OCI-LY7 (cell line): ENCODE results near the gene TMEM239. TPM values are rescaled to one million over a fixed set of nuclear protein-coding genes. Genes with fewer than 3 reads are reported as not detected.

Source experiments
- BruUV-seq: library from RNA; stranded (reverse); fragments of 400-500 nt; replicated peaks from 2 replicates; lab custom pipeline; 2021; lab: Mats Ljungman, UMichigan
- CTCF ChIA-PET: fragments of 300-600 bp; sonication (Branson Sonifier 250); formaldehyde crosslinking; loops from one replicate; lab custom pipeline; 2022; ENCODE audit warnings: antibody characterized with exemption; ENCODE audit not compliant: unreplicated experiment; lab: Charles Lee
- POLR2A ChIA-PET: fragments of 300-600 bp; sonication (Branson Sonifier 250); formaldehyde crosslinking; loops from one replicate; lab custom pipeline; 2022; ENCODE audit warnings: antibody characterized with exemption; lab: Charles Lee
- DNase-seq: peaks from one replicate; pipeline ENCODE4 v3.0.0-alpha.2; 2015; ENCODE audit warnings: low spot score
- H2AFZ ChIP-seq: fragments of 200-600 bp; sonication (generic), shearing (Covaris generic); 2 replicates; pipeline ENCODE4 v1.6.1; 2014; ENCODE audit warnings: mild to moderate bottlenecking, antibody characterized with exemption, low read length, moderate library complexity
- H3K27ac ChIP-seq: fragments of 200-600 bp; sonication (generic); 2 replicates; pipeline ENCODE4 v1.5.1; 2014; ENCODE audit warnings: mixed run types, low read depth, mild to moderate bottlenecking, moderate library complexity, low read length, inconsistent platforms; ENCODE audit not compliant: poor library complexity, severe bottlenecking
- H3K36me3 ChIP-seq: fragments of 200-600 bp; sonication (generic); 2 replicates; pipeline ENCODE4 v1.6.1; 2014; ENCODE audit warnings: mild to moderate bottlenecking, antibody characterized with exemption, low read length, moderate library complexity, mixed read lengths; ENCODE audit not compliant: insufficient read depth
- H3K4me1 ChIP-seq: fragments of 200-600 bp; sonication (generic); 2 replicates; pipeline ENCODE4 v1.5.1; 2014; ENCODE audit warnings: mild to moderate bottlenecking, low read length; ENCODE audit not compliant: insufficient read depth, poor library complexity, severe bottlenecking
- H3K4me2 ChIP-seq: fragments of 200-600 bp; sonication (generic); 2 replicates; pipeline ENCODE4 v1.6.1; 2014; ENCODE audit warnings: mild to moderate bottlenecking, low read length
- H3K4me3 ChIP-seq: fragments of 200-600 bp; sonication (generic); 2 replicates; pipeline ENCODE4 v1.5.1; 2014; ENCODE audit warnings: mild to moderate bottlenecking, low read depth, low read length; ENCODE audit not compliant: poor library complexity, severe bottlenecking
- H3K79me2 ChIP-seq: fragments of 200-600 bp; sonication (generic); 2 replicates; pipeline ENCODE4 v1.6.1; 2016; ENCODE audit warnings: low read depth, mild to moderate bottlenecking, low read length, moderate library complexity, mixed read lengths; ENCODE audit not compliant: insufficient read depth
- H3K9me2 ChIP-seq: fragments of 200-600 bp; sonication (generic); 2 replicates; pipeline ENCODE4 v1.6.1; 2016; ENCODE audit warnings: mild to moderate bottlenecking, low read length, mixed read lengths; ENCODE audit not compliant: insufficient read depth
- H3K9me3 ChIP-seq: fragments of 200-600 bp; sonication (generic); 2 replicates; pipeline ENCODE4 v1.6.1; 2014; ENCODE audit warnings: mild to moderate bottlenecking, mixed run types, low read length, mixed read lengths
- H4K20me1 ChIP-seq: fragments of 200-600 bp; sonication (generic); 2 replicates; pipeline ENCODE4 v1.6.1; 2014; ENCODE audit warnings: mild to moderate bottlenecking, antibody characterized with exemption, low read length, moderate library complexity, mixed read lengths; ENCODE audit not compliant: insufficient read depth
- EZH2phosphoT487 ChIP-seq: fragments of 200-600 bp; sonication (generic); IDR thresholded peaks from 2 replicates; pipeline ENCODE4 v1.6.1; 2018; ENCODE audit warnings: low read depth, borderline replicate concordance, mild to moderate bottlenecking, mixed run types, antibody characterized with exemption, low read length, moderate library complexity, mixed read lengths
- intact Hi-C: fragments of 100-400 bp; cut with micrococcal nuclease; formaldehyde crosslinking; loops from one replicate; pipeline ENCODE4 v1.10.0; 2022; ENCODE audit not compliant: unreplicated experiment
- total RNA-seq, 2 experiments: library from RNA; depleted of rRNA in 1 of 2; stranded (reverse); fragments of >200 nt in 1 of 2; shearing (Covaris generic) in 1 of 2; gene quantifications; 2 replicates each; pipeline ENCODE4 v1.2.3, GENCODE V29; 2014 to 2022
- TF ChIP-seq, protein P1 (sequence below): fragments of 200-600 bp; sonication (generic); conservative IDR thresholded peaks from 2 replicates; pipeline ENCODE4 v1.5.1; 2014; ENCODE audit warnings: mild to moderate bottlenecking, antibody characterized with exemption, low read length, moderate library complexity, mixed read lengths

The TMEM239 gene
- total RNA-seq, 2 experiments from 2014 or later: not detected

DNA sequence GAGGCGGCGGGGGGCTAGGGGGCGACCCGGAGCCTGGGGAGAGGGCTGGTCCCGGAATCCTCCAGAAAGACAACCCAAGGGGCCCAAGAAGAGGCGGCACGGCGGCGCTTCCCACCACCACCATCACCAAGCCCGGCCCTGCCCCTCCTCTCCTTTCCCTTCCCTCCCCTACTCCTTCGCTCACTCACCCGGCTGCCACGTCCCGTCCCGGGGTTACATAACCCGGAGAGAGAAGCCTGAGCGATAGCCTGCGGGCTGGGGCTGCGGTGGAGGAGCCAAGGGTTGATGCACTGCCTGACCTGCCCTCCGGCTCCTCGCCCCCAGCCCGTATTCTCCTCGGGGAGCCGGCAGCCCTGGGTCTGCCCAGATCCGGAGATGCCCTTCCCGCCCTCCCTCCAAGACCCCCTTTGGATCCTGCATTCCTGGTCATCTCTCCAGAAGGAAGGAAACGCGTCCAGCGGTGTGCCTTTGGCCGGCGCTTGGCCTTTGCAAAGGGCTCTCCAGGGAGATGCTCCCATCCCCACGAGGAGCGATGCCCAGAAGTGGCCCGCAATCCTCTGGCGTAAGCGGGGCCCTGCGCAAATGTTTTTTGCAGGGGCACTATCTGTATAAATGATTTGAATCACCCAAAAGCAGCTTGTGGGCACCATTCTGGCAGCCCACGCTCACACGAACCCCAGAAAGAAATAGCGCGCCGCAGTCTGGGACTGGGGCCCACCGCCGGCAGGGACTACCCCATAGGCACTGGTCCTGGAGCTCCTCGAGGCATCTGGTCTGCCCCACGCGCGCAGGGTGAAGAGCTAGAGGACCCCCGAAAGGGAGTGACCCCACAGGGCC lies 11.1 kb upstream of the TMEM239 start:
- Histone ChIP-seq H3K4me3 (no peak overlapping the region), H3K9me2 (no peaks in the 10 kb centered on the region), H3K79me2 (no peaks in the 10 kb centered on the region), H2AFZ (no peak overlapping the region), H3K4me1 (no peaks in the 10 kb centered on the region), H3K27ac (no peak overlapping the region), H4K20me1 (no peaks in the 10 kb centered on the region), H3K9me3 (no peaks in the 10 kb centered on the region), H3K36me3 (no peaks in the 10 kb centered on the region), H3K4me2 (no peak overlapping the region)
- POLR2A ChIA-PET: no interaction called here
- CTCF ChIA-PET: no interaction called here
- BruUV-seq: no TSS peak
- TF ChIP-seq, protein P1, sequence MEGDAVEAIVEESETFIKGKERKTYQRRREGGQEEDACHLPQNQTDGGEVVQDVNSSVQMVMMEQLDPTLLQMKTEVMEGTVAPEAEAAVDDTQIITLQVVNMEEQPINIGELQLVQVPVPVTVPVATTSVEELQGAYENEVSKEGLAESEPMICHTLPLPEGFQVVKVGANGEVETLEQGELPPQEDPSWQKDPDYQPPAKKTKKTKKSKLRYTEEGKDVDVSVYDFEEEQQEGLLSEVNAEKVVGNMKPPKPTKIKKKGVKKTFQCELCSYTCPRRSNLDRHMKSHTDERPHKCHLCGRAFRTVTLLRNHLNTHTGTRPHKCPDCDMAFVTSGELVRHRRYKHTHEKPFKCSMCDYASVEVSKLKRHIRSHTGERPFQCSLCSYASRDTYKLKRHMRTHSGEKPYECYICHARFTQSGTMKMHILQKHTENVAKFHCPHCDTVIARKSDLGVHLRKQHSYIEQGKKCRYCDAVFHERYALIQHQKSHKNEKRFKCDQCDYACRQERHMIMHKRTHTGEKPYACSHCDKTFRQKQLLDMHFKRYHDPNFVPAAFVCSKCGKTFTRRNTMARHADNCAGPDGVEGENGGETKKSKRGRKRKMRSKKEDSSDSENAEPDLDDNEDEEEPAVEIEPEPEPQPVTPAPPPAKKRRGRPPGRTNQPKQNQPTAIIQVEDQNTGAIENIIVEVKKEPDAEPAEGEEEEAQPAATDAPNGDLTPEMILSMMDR: no peak
- TF ChIP-seq EZH2phosphoT487: no peak
- no peak for DNase-seq
- intact Hi-C loops: no loop called here

DNA sequence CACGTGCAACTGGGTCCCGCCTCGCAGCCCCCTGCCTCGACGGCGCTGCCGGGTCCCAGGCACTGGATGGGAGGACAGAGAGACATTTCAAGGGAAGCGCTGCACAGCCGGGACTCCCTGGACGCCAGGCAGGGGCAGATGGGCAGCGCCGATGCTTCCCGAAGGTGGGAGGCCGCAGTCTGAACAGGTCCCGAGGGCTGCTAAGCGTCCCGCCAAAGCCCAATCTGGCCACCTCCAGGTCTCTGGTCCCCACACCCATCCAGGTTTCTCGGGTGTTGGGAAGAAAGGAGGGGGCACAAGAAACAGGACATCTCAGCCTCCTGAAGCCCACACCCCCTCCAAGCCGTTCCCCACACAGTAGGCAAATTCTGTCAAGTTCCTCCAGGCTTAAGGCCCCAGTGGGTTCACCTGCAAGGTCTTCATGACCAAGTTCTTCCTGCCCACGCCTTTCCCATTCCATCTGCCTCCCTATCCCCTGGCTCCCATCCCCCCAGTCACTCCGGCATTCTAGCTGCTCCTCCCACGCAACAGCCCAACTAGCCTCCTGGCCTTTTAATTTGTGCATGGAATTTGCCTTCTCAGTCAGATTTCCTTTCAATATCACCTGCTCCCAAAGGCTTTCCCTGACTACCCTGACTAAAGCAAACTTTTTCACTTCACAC lies 10.3 kb upstream of the TMEM239 start:
- Histone ChIP-seq H4K20me1 (no peaks in the 10 kb centered on the region), H3K9me2 (no peaks in the 10 kb centered on the region), H3K4me1 (no peaks in the 10 kb centered on the region), H3K9me3 (no peaks in the 10 kb centered on the region), H3K4me2 (no peak overlapping the region), H3K79me2 (no peaks in the 10 kb centered on the region), H3K27ac (no peak overlapping the region), H3K36me3 (no peaks in the 10 kb centered on the region), H2AFZ (no peak overlapping the region), H3K4me3 (no peak overlapping the region)
- intact Hi-C loops: no loop called here
- no peak for TF ChIP-seq EZH2phosphoT487
- no TSS peak for BruUV-seq
- DNase-seq: no peak
- CTCF ChIA-PET: no interaction called here
- POLR2A ChIA-PET: interaction anchor here (0.5 kb wide), 1 partner anchor 282 kb away, joined by 3 read pairs; no protein-coding TSS in a partner anchor

DNA sequence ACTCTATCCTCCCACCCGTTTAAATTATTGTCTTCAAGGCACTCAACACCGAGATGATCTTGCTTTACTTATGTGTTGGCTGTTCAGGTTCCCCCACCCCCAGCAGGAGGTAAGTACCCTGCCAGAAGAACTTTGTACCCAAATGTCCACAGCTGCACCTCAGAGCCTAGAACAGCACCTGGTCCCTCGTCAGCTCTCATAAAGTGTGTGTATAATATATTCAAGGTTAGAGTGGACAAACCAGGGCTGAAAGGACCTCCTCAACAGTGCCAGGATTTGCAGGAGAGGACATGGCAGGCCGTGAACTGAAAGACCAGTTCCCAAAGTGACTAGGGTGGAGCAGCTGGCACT lies 9.8 kb upstream of the TMEM239 start:
- Histone ChIP-seq H3K4me1 (no peaks in the 10 kb centered on the region), H3K79me2 (no peaks in the 10 kb centered on the region), H3K4me3 (no peak overlapping the region), H3K9me2 (no peaks in the 10 kb centered on the region), H4K20me1 (no peaks in the 10 kb centered on the region), H3K36me3 (no peaks in the 10 kb centered on the region), H2AFZ (no peak overlapping the region), H3K4me2 (no peak overlapping the region), H3K27ac (no peak overlapping the region), H3K9me3 (no peaks in the 10 kb centered on the region)
- no peak for DNase-seq
- POLR2A ChIA-PET: interaction anchor here (0.5 kb wide), 1 partner anchor 283 kb away, joined by 3 read pairs; no protein-coding TSS in a partner anchor
- BruUV-seq: no TSS peak
- CTCF ChIA-PET: no interaction called here
- intact Hi-C loops: no loop called here
- TF ChIP-seq, protein P1: no peak
- TF ChIP-seq EZH2phosphoT487: no peak
